Rectal smooth muscle tissue (tissue), 1 donor: ENCODE data around the gene TMPRSS11A.

Experiments
- H3K27ac ChIP-seq: one replicate; pipeline ENCODE4 v1.7.0; 2013; ENCODE audit warnings: low read depth, low read length, inconsistent platforms
- H3K27me3 ChIP-seq: one replicate; pipeline ENCODE4 v1.7.0; 2013; ENCODE audit warnings: low read length; ENCODE audit not compliant: control insufficient read depth, insufficient read depth
- H3K36me3 ChIP-seq: one replicate; pipeline ENCODE4 v1.7.0; 2013; ENCODE audit warnings: low read length; ENCODE audit not compliant: control insufficient read depth, insufficient read depth
- H3K4me1 ChIP-seq: one replicate; pipeline ENCODE4 v1.7.0; 2013; ENCODE audit warnings: low read length; ENCODE audit not compliant: control insufficient read depth, insufficient read depth
- H3K4me3 ChIP-seq: one replicate; pipeline ENCODE4 v1.7.0; 2013; ENCODE audit warnings: low read length
- H3K9ac ChIP-seq: one replicate; pipeline ENCODE4 v1.7.0; 2013; ENCODE audit warnings: low read length

Gene TMPRSS11A

GRCh38 chr4:67934628-67935027, 28.7 kb downstream of the TMPRSS11A start:
- no peak overlapping the region for H3K27ac ChIP-seq
- no peaks in the 10 kb centered on the region for H3K27me3 ChIP-seq
- no peak overlapping the region for H3K9ac ChIP-seq
- H3K36me3 ChIP-seq: no peaks in the 10 kb centered on the region
- H3K4me1 ChIP-seq: no peaks in the 10 kb centered on the region
- no peak overlapping the region for H3K4me3 ChIP-seq

- Histone ChIP-seq H3K4me1 (no peaks in the 10 kb centered on the region), H3K9ac (no peak overlapping the region), H3K4me3 (no peak overlapping the region), H3K27ac (no peak overlapping the region), H3K27me3 (no peaks in the 10 kb centered on the region), H3K36me3 (no peaks in the 10 kb centered on the region)
These were observed 29.5 kb downstream of the TMPRSS11A start for GRCh38 chr4:67933755-67934154.

- Histone ChIP-seq H3K36me3 (no peaks in the 10 kb centered on the region), H3K27me3 (no peaks in the 10 kb centered on the region), H3K27ac (no peak overlapping the region), H3K9ac (no peak overlapping the region), H3K4me3 (no peak overlapping the region), H3K4me1 (no peaks in the 10 kb centered on the region)
These were observed 30.3 kb downstream of the TMPRSS11A start for GRCh38 chr4:67933038-67933437.

- Histone ChIP-seq H3K36me3 (no peaks in the 10 kb centered on the region), H3K4me1 (no peaks in the 10 kb centered on the region), H3K27me3 (no peaks in the 10 kb centered on the region), H3K9ac (no peak overlapping the region), H3K27ac (no peak overlapping the region), H3K4me3 (no peak overlapping the region)
These were observed 32.0 kb downstream of the TMPRSS11A start for GRCh38 chr4:67931256-67931655.

- Histone ChIP-seq H3K4me1 (no peaks in the 10 kb centered on the region), H3K27ac (no peak overlapping the region), H3K4me3 (no peak overlapping the region), H3K9ac (no peak overlapping the region), H3K36me3 (no peaks in the 10 kb centered on the region), H3K27me3 (no peaks in the 10 kb centered on the region)
These were observed 33.9 kb downstream of the TMPRSS11A start for GRCh38 chr4:67929426-67929825.

GRCh38 chr4:67928546-67928945, 34.7 kb downstream of the TMPRSS11A start:
- Histone ChIP-seq H3K27ac (no peak overlapping the region), H3K36me3 (no peaks in the 10 kb centered on the region), H3K9ac (no peak overlapping the region), H3K4me3 (no peak overlapping the region), H3K27me3 (no peaks in the 10 kb centered on the region), H3K4me1 (no peaks in the 10 kb centered on the region)

GRCh38 chr4:67927251-67927650, 36.0 kb downstream of the TMPRSS11A start:
- Histone ChIP-seq H3K27me3 (no peaks in the 10 kb centered on the region), H3K27ac (no peak overlapping the region), H3K9ac (no peak overlapping the region), H3K4me3 (no peak overlapping the region), H3K36me3 (no peaks in the 10 kb centered on the region), H3K4me1 (no peaks in the 10 kb centered on the region)

- H3K4me1 ChIP-seq: no peaks in the 10 kb centered on the region
- H3K4me3 ChIP-seq: no peak overlapping the region
- H3K27me3 ChIP-seq: no peaks in the 10 kb centered on the region
- H3K27ac ChIP-seq: no peak overlapping the region
- no peaks in the 10 kb centered on the region for H3K36me3 ChIP-seq
- H3K9ac ChIP-seq: no peak overlapping the region
These were observed 36.8 kb downstream of the TMPRSS11A start for GRCh38 chr4:67926485-67926884.

- H3K27ac ChIP-seq: no peak overlapping the region
- H3K4me3 ChIP-seq: no peak overlapping the region
- no peaks in the 10 kb centered on the region for H3K27me3 ChIP-seq
- no peaks in the 10 kb centered on the region for H3K4me1 ChIP-seq
- no peaks in the 10 kb centered on the region for H3K36me3 ChIP-seq
- H3K9ac ChIP-seq: no peak overlapping the region
These were observed 40.6 kb downstream of the TMPRSS11A start for GRCh38 chr4:67922697-67923096.

GRCh38 chr4:67918428-67918827, 44.9 kb downstream of the TMPRSS11A start:
- Histone ChIP-seq H3K9ac (no peak overlapping the region), H3K27me3 (no peaks in the 10 kb centered on the region), H3K4me3 (no peak overlapping the region), H3K27ac (no peak overlapping the region), H3K4me1 (no peaks in the 10 kb centered on the region), H3K36me3 (no peaks in the 10 kb centered on the region)

GRCh38 chr4:67915400-67915966, 47.8 kb downstream of the TMPRSS11A start:
- no peaks in the 10 kb centered on the region for H3K27me3 ChIP-seq
- H3K27ac ChIP-seq: no peak overlapping the region
- no peaks in the 10 kb centered on the region for H3K36me3 ChIP-seq
- no peak overlapping the region for H3K9ac ChIP-seq
- no peak overlapping the region for H3K4me3 ChIP-seq
- H3K4me1 ChIP-seq: no peaks in the 10 kb centered on the region

GRCh38 chr4:67912080-67912479, 51.2 kb downstream of the TMPRSS11A start:
- no peaks in the 10 kb centered on the region for H3K4me1 ChIP-seq
- no peak overlapping the region for H3K4me3 ChIP-seq
- no peak overlapping the region for H3K27ac ChIP-seq
- H3K9ac ChIP-seq: no peak overlapping the region
- H3K27me3 ChIP-seq: no peaks in the 10 kb centered on the region
- H3K36me3 ChIP-seq: no peaks in the 10 kb centered on the region

GRCh38 chr4:67911638-67912037, 51.7 kb downstream of the TMPRSS11A start:
- H3K4me1 ChIP-seq: no peaks in the 10 kb centered on the region
- no peak overlapping the region for H3K4me3 ChIP-seq
- H3K27ac ChIP-seq: no peak overlapping the region
- no peak overlapping the region for H3K9ac ChIP-seq
- H3K36me3 ChIP-seq: no peaks in the 10 kb centered on the region
- H3K27me3 ChIP-seq: no peaks in the 10 kb centered on the region
